ENCODE results near the gene ATP1B3. TPM values are rescaled to one million over a fixed set of nuclear protein-coding genes. Genes with fewer than 3 reads are reported as not detected.

Gene ATP1B3
- total RNA-seq, 1 experiment from 2014 or later = 250 TPM

DNA sequence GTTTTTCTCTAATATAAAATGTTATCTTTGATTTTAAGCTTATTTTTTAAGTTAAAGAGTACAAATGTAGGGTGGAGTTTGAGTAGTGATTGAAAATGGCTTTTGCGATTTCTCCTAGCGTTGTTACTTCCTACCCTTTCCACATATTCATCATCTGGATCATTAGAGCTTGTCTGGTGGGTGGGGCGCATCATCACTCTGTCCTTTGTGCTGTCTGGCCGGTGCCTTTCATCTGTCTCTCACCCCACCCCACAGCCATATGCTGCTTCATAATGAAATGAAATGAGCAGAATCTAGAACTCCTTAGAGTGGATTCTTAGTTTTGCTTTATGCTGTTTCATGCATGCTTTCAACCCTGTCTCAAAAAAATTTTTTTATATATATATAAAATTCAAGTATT lies 44.3 kb downstream of the ATP1B3 start:
- Mint-ChIP-seq H3K36me3 (ENCODE audit: insufficient read depth in 1 of 3, low read depth in 3 of 3) (peaks cover 48 to 82% (median 81%) of the 10 kb centered on the region in 3 experiments), H3K4me1 (no peaks in the 10 kb centered on the region), H3K27me3 (ENCODE audit: low read depth) (no peaks in the 10 kb centered on the region), H3K4me3 (no peak overlapping the region), H3K9me3 (no peaks in the 10 kb centered on the region; a peak in 1 of 5 replicates), H3K27ac (no peak overlapping the region; a peak in 1 of 7 replicates)
- WGBS (ENCODE audit: extremely low coverage, insufficient read length, low lambda C conversion rate) = no CpG with 5 or more reads among the region's 4 CpGs
- no peak overlapping the region for H3K9ac ChIP-seq (ENCODE audit: extremely low read depth, insufficient read length, low read length)
- H3K23me2 ChIP-seq (ENCODE audit: insufficient read length, low read depth, low read length, poor library complexity, severe bottlenecking) = no peaks in the 10 kb centered on the region
- no peak overlapping the region for H3K23ac ChIP-seq (ENCODE audit: insufficient read length, low read depth, low read length)
- H3T11ph ChIP-seq (ENCODE audit: low read length) = no peak overlapping the region
- no peak overlapping the region for H3K18ac ChIP-seq (ENCODE audit: insufficient read length, low read depth, low read length)
- no peak overlapping the region for H2AFZ ChIP-seq (ENCODE audit: low read length)
- H3K79me1 ChIP-seq (ENCODE audit: insufficient read depth, low read depth, low read length, poor library complexity, severe bottlenecking) = no peaks in the 10 kb centered on the region
- no peaks in the 10 kb centered on the region for H3K27me3 ChIP-seq (ENCODE audit: insufficient read depth, low read length)
- H3K4me2 ChIP-seq (ENCODE audit: insufficient read depth, insufficient read length, low read length) = no peak overlapping the region
- H3K79me2 ChIP-seq (ENCODE audit: insufficient read depth, low read length) = no peaks in the 10 kb centered on the region
- no peak overlapping the region for H2BK12ac ChIP-seq (ENCODE audit: insufficient read length, low read depth, low read length)
- DNase-seq = no peak
- H2BK20ac ChIP-seq (ENCODE audit: low read depth, low read length, poor library complexity, severe bottlenecking) = no peak overlapping the region
- H2AK5ac ChIP-seq (ENCODE audit: insufficient read length, low read length) = no peak overlapping the region
- no peak overlapping the region for H4K91ac ChIP-seq (ENCODE audit: insufficient read length, low read depth, low read length)
- H4K5ac ChIP-seq (ENCODE audit: insufficient read length, low read depth, low read length) = no peak overlapping the region
- TF ChIP-seq, protein P1, sequence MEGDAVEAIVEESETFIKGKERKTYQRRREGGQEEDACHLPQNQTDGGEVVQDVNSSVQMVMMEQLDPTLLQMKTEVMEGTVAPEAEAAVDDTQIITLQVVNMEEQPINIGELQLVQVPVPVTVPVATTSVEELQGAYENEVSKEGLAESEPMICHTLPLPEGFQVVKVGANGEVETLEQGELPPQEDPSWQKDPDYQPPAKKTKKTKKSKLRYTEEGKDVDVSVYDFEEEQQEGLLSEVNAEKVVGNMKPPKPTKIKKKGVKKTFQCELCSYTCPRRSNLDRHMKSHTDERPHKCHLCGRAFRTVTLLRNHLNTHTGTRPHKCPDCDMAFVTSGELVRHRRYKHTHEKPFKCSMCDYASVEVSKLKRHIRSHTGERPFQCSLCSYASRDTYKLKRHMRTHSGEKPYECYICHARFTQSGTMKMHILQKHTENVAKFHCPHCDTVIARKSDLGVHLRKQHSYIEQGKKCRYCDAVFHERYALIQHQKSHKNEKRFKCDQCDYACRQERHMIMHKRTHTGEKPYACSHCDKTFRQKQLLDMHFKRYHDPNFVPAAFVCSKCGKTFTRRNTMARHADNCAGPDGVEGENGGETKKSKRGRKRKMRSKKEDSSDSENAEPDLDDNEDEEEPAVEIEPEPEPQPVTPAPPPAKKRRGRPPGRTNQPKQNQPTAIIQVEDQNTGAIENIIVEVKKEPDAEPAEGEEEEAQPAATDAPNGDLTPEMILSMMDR (conservative IDR thresholded peaks at IDR 0.05) = no peak
- no peak overlapping the region for H3K56ac ChIP-seq (ENCODE audit: insufficient read length, low read depth, low read length)
- no peak overlapping the region for H2BK5ac ChIP-seq (ENCODE audit: insufficient read length, low read length)
- no peaks in the 10 kb centered on the region for H3K9me3 ChIP-seq (ENCODE audit: control insufficient read depth, low read depth, low read length)
- no peak overlapping the region for H3K27ac ChIP-seq (ENCODE audit: insufficient read length, low read depth, low read length)
- H2BK15ac ChIP-seq (ENCODE audit: low read depth, low read length) = no peak overlapping the region
- no peak overlapping the region for H4K8ac ChIP-seq (replicated peaks; ENCODE audit: insufficient read length, low read depth, low read length)
- H2BK120ac ChIP-seq (ENCODE audit: low read depth, low read length, poor library complexity, severe bottlenecking) = no peak overlapping the region
- H4K20me1 ChIP-seq (ENCODE audit: control insufficient read depth, insufficient read depth, insufficient read length) = no peaks in the 10 kb centered on the region
- no peak overlapping the region for H3K4ac ChIP-seq (ENCODE audit: low read depth, low read length)
- no peaks in the 10 kb centered on the region for H3K4me1 ChIP-seq (ENCODE audit: insufficient read depth, low read length)
- H3K14ac ChIP-seq (ENCODE audit: insufficient read depth, low read length) = no peak overlapping the region

Measured in H9 (cell line).